DOHH2 (cell line): ENCODE data around the gene BUD13.

Experiments
- CTCF ChIP-seq: fragments of 200-600 bp; sonication (generic); IDR thresholded peaks from one replicate; pipeline ENCODE4 v1.5.1; 2014; ENCODE audit warnings: antibody characterized with exemption, mild to moderate bottlenecking, low read depth, low read length; ENCODE audit not compliant: poor library complexity, severe bottlenecking
- EZH2phosphoT487 ChIP-seq: fragments of 200-600 bp; sonication (generic); IDR thresholded peaks from 2 replicates; pipeline ENCODE4 v1.6.1; 2017; ENCODE audit warnings: borderline replicate concordance, mild to moderate bottlenecking, antibody characterized with exemption, low read length, moderate library complexity, mixed read lengths

GRCh38 chr11:116733043-116733755 lies 39.6 kb downstream of the BUD13 start:
- peak; percentile 14 for TF ChIP-seq CTCF
- TF ChIP-seq EZH2phosphoT487: no peak
